ENCODE data around the gene TTC7B. TPM values are rescaled to one million over a fixed set of nuclear protein-coding genes. Genes with fewer than 3 reads are reported as not detected.

Gene TTC7B
- total and polyA plus RNA-seq, 10 of the 15 experiments (the other 5 are each of a cell fraction or from before 2014, with no cell fraction given): under 0.01 to 1.1 (median 0.26) TPM; not detected in 2

DNA sequence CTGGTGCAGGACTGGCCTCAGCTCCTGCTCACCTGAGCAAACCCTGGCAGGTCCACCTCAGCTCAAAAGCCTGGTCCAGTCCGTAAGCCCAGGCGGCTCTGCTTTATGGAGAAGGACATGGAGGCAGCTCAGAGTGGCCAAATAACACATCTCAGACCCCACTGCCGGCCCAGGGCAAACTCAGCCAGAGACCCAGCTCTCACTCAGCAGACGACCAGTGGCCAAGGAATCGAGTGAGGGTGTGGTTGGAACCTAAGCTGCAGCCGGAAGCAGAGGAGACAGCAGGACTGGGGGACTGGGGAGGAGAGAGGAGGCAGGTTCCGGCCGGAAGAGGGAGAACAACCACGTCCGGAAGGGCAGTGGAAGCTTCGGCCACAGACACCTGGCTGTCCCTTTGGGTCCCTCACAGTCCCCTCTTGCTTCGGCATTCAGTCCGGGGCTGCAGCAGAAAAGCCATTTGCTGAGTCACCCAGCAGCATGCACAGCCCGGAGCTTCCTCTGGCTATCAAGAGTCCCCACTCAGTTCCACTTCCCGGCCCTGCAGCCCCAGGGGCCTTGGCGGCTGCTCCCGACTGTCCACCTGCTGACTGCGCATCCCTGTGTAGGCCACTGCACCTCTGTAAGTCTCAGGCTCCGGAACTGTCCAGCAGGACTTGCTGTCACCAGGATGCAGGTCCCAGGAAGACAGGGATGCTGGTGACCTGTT lies 315.4 kb downstream of the TTC7B start:
- FAIRE-seq: no peak
- Histone ChIP-seq H3K4me2 (ENCODE audit: control insufficient read depth, insufficient read depth) (no peak overlapping the region), H3K27ac (ENCODE audit: control insufficient read depth, insufficient read depth) (no peak overlapping the region), H4K20me1 (ENCODE audit: control insufficient read depth, insufficient read depth) (no peaks in the 10 kb centered on the region), H3K9ac (ENCODE audit: control insufficient read depth, insufficient read depth, low read length) (no peak overlapping the region), H3K27me3 (replicated peaks in 1 of 2; ENCODE audit: control insufficient read depth in 2 of 2, insufficient read depth in 2 of 2, low read length in 1 of 2) (no peaks in the 10 kb centered on the region; a peak in 1 of 4 replicates), H3K4me3 (no peak overlapping the region), H3K4me1 (ENCODE audit: control insufficient read depth, insufficient read depth, low read length) (no peaks in the 10 kb centered on the region), H2AFZ (ENCODE audit: control insufficient read depth, low read depth, low read length) (no peak overlapping the region), H3K9me3 (replicated peaks; ENCODE audit: control insufficient read depth, insufficient read depth, low read length) (no peaks in the 10 kb centered on the region), H3K79me2 (ENCODE audit: control insufficient read depth, insufficient read depth, low read length) (no peaks in the 10 kb centered on the region), H3K36me3 (ENCODE audit: control insufficient read depth in 2 of 2, insufficient read depth in 2 of 2, low read length in 1 of 2) (no peaks in the 10 kb centered on the region)
- ChIA-PET CTCF (no interaction called here), RAD21 (ENCODE audit: unreplicated experiment) (no interaction called here), SMC1A (ENCODE audit: uncharacterized antibody, unreplicated experiment) (no interaction called here), POLR2A (no interaction called here)
- TF ChIP-seq RUNX3 (IDR thresholded peaks at IDR 0.05; ENCODE audit: low read length) (no peak), CHD4 (IDR thresholded peaks at IDR 0.05) (no peak), TCF12 (IDR thresholded peaks at IDR 0.05; ENCODE audit: low read depth, low read length) (no peak), IKZF1 (conservative IDR thresholded peaks at IDR 0.05) (no peak), LARP7 (IDR thresholded peaks at IDR 0.05) (no peak), FOXK2 (IDR thresholded peaks at IDR 0.05) (no peak), BCL3 (IDR thresholded peaks at IDR 0.05; ENCODE audit: borderline replicate concordance, insufficient read depth, low read depth, low read length, poor library complexity, severe bottlenecking) (no peak), FOS (IDR thresholded peaks at IDR 0.05; ENCODE audit: borderline replicate concordance, extremely low read depth, insufficient read length) (no peak), TARDBP (IDR thresholded peaks at IDR 0.05; ENCODE audit: borderline replicate concordance) (no peak), POU2F2 (IDR thresholded peaks at IDR 0.05; ENCODE audit: borderline replicate concordance, low read depth, low read length) (no peak), RAD21 (IDR thresholded peaks at IDR 0.05; ENCODE audit: insufficient read depth, low read depth, low read length) (no peak), CBX5 (IDR thresholded peaks at IDR 0.05; ENCODE audit: low read depth) (no peak), CEBPB (IDR thresholded peaks at IDR 0.05; ENCODE audit: borderline replicate concordance in 1 of 2, low read depth in 2 of 2, low read length in 2 of 2) (no peak), E4F1 (IDR thresholded peaks at IDR 0.05; ENCODE audit: borderline replicate concordance, partially characterized antibody) (no peak)
- intact Hi-C loops (cut with micrococcal nuclease; ENCODE audit: unreplicated experiment) (no loop called here), in situ Hi-C loops (cut with MboI) (no loop called here)
- WGBS (ENCODE audit: insufficient coverage, insufficient replicate concordance, low lambda C conversion rate, missing lambda C conversion rate): 15% methylated on average over 19 of the region's 19 CpGs
- peak; percentile 41 for ATAC-seq
- no TSS peak for BruUV-seq (replicated peaks)
- no peak for DNase-seq (ENCODE audit: low read depth, low spot score)
